Gastroesophageal sphincter (tissue), 4 donors: ENCODE data around the gene ARRDC1. TPM values are rescaled to one million over a fixed set of nuclear protein-coding genes. Genes with fewer than 3 reads are reported as not detected.

Source experiments
- small RNA-seq, 4 donors: library from RNA; depleted of rRNA; stranded (forward); fragments of <200 nt; gene quantifications; one replicate each; pipeline ENCODE3, GENCODE V24; 2016
- total RNA-seq, 4 donors: library from RNA; depleted of rRNA; stranded (reverse); fragments of >200 nt; gene quantifications; one replicate each; pipeline ENCODE4 v1.1.0, GENCODE V29; 2016

Gene ARRDC1
- total RNA-seq, 4 donors from 2014 or later, result 16.0 to 25.1 (median 21.9) TPM

Small RNA genes within 50 kb of the gene (small RNA-seq; reads per million reads assigned to genes)
- gene RF00017, result 0 reads per million in 4 donors

Other genes with a start within 250 kb of the ARRDC1 start
- 10 to 100 TPM in 2 of 4 donors, 1 to 10 TPM in 2; 3.7 to 29.7 (median 10.9) TPM for gene EXD3, start 182.5 kb upstream of the ARRDC1 start, total RNA-seq
- 1 to 10 TPM; 1.1 to 4.2 (median 3.0) TPM for gene NOXA1, start 182.3 kb upstream of the ARRDC1 start, total RNA-seq
- under 1 TPM in 1 of 4 donors, not detected in 3; 0.57 TPM for gene ENTPD8, start 164.3 kb upstream of the ARRDC1 start, total RNA-seq
- gene NSMF, start 146.4 kb upstream of the ARRDC1 start, total RNA-seq, result 10 to 100 TPM; 38.1 to 63.5 (median 49.1) TPM
- gene PNPLA7, start 55.3 kb upstream of the ARRDC1 start, total RNA-seq, result 10 to 100 TPM in 1 of 4 donors, 1 to 10 TPM in 3; 2.0 to 11.2 (median 6.6) TPM
- 10 to 100 TPM; 46.5 to 65.1 (median 55.8) TPM for gene MRPL41, start 53.8 kb upstream of the ARRDC1 start, total RNA-seq
- 10 to 100 TPM; 17.6 to 43.6 (median 27.8) TPM for gene DPH7, start 26.8 kb upstream of the ARRDC1 start, total RNA-seq
- gene ZMYND19, start 15.2 kb upstream of the ARRDC1 start, total RNA-seq, result 10 to 100 TPM in 2 of 4 donors, 1 to 10 TPM in 2; 9.5 to 17.1 (median 13.2) TPM
- 10 to 100 TPM; 49.2 to 79.7 (median 64.7) TPM for gene EHMT1, start 13.3 kb downstream of the ARRDC1 start, total RNA-seq